Measurements from ENCODE around the gene GNAI3. TPM values are rescaled to one million over a fixed set of nuclear protein-coding genes. Genes with fewer than 3 reads are reported as not detected.

GNAI3 gene
- total RNA-seq, 4 donors from 2014 or later = 2.3 to 20.0 (median 5.8) TPM

- Histone ChIP-seq H3K27ac (no peak overlapping the region), H3K9me3 (no peaks in the 10 kb centered on the region), H3K4me3 (no peak overlapping the region), H3K4me1 (peaks cover 0 to 7% of the 10 kb centered on the region in 2 donors), H3K27me3 (no peaks in the 10 kb centered on the region), H3K36me3 (no peaks in the 10 kb centered on the region)
- intact Hi-C loops (cut with DNase I; ENCODE audit: low total_unique reads) = no loop called here
- DNase-seq = no peak
- TF ChIP-seq POLR2A (IDR thresholded peaks at IDR 0.05) (no peak), CTCF (IDR thresholded peaks at IDR 0.05) (no peak)
Measured at GRCh38 chr1:109556563-109556962, 8.1 kb downstream of the GNAI3 start.

- Histone ChIP-seq H3K27me3 (no peaks in the 10 kb centered on the region), H3K27ac (no peak overlapping the region), H3K4me1 (peaks cover 0 to 10% of the 10 kb centered on the region in 2 donors), H3K4me3 (no peak overlapping the region), H3K9me3 (no peaks in the 10 kb centered on the region), H3K36me3 (no peaks in the 10 kb centered on the region)
- TF ChIP-seq CTCF (IDR thresholded peaks at IDR 0.05) (no peak), POLR2A (IDR thresholded peaks at IDR 0.05) (no peak)
- intact Hi-C loops (cut with DNase I; ENCODE audit: low total_unique reads) = no loop called here
- DNase-seq = no peak
Measured at GRCh38 chr1:109557520-109557919, 9.1 kb downstream of the GNAI3 start.

GRCh38 chr1:109559995-109560394, 11.6 kb downstream of the GNAI3 start:
- intact Hi-C loops (cut with DNase I; ENCODE audit: low total_unique reads) = no loop called here
- H3K27me3 ChIP-seq = no peaks in the 10 kb centered on the region
- H3K27ac ChIP-seq = no peak overlapping the region
- H3K4me1 ChIP-seq = peaks cover 0 to 21% of the 10 kb centered on the region in 2 donors
- DNase-seq = no peak
- no peaks in the 10 kb centered on the region for H3K36me3 ChIP-seq
- H3K4me3 ChIP-seq = no peak overlapping the region
- no peaks in the 10 kb centered on the region for H3K9me3 ChIP-seq
- TF ChIP-seq CTCF (IDR thresholded peaks at IDR 0.05) = no peak
- TF ChIP-seq POLR2A (IDR thresholded peaks at IDR 0.05) = no peak

- Histone ChIP-seq H3K27ac (no peak overlapping the region), H3K36me3 (no peaks in the 10 kb centered on the region), H3K4me1 (peaks cover 0 to 20% of the 10 kb centered on the region in 2 donors), H3K9me3 (no peaks in the 10 kb centered on the region), H3K27me3 (no peaks in the 10 kb centered on the region), H3K4me3 (no peak overlapping the region)
- no peak for DNase-seq
- TF ChIP-seq CTCF (IDR thresholded peaks at IDR 0.05) (no peak), POLR2A (IDR thresholded peaks at IDR 0.05) (no peak)
- intact Hi-C loops (cut with DNase I; ENCODE audit: low total_unique reads) = no loop called here
Measured at GRCh38 chr1:109564194-109564878, 15.9 kb downstream of the GNAI3 start.

GRCh38 chr1:109565241-109565640, 16.8 kb downstream of the GNAI3 start:
- H3K9me3 ChIP-seq = no peaks in the 10 kb centered on the region
- H3K27ac ChIP-seq = no peak overlapping the region
- intact Hi-C loops (cut with DNase I; ENCODE audit: low total_unique reads) = no loop called here
- no peak overlapping the region for H3K4me3 ChIP-seq
- H3K36me3 ChIP-seq = no peaks in the 10 kb centered on the region
- no peak for DNase-seq
- H3K27me3 ChIP-seq = no peaks in the 10 kb centered on the region
- peaks cover 0 to 15% of the 10 kb centered on the region in 2 donors for H3K4me1 ChIP-seq
- TF ChIP-seq POLR2A (IDR thresholded peaks at IDR 0.05) (no peak), CTCF (IDR thresholded peaks at IDR 0.05) (no peak)
